ENCODE data around the gene DDX41.

The DDX41 gene

GRCh38 chr5:177502886-177503285 is 13.9 kb downstream of the DDX41 start:
- H3F3A ChIP-seq (ENCODE audit: low read depth): no peaks in the 10 kb centered on the region
- no peaks in the 10 kb centered on the region for H3K27me3 ChIP-seq (ENCODE audit: insufficient read depth, low read length, poor library complexity, severe bottlenecking)
- H4K20me1 ChIP-seq (ENCODE audit: insufficient read depth, low read length, poor library complexity, severe bottlenecking): no peaks in the 10 kb centered on the region
- no peak overlapping the region for H3K4me2 ChIP-seq (ENCODE audit: low read depth, low read length, poor library complexity, severe bottlenecking)
- no peaks in the 10 kb centered on the region for H3K9me2 ChIP-seq (replicated peaks; ENCODE audit: low read depth, low read length)
- H3K9ac ChIP-seq (ENCODE audit: low read depth, low read length, poor library complexity, severe bottlenecking): no peak overlapping the region
- H3K79me2 ChIP-seq (ENCODE audit: insufficient read depth, low read length): no peaks in the 10 kb centered on the region
- no peaks in the 10 kb centered on the region for H3K9me3 ChIP-seq (ENCODE audit: insufficient read depth, low read depth, low read length)
- no peak overlapping the region for H3K4me3 ChIP-seq (ENCODE audit: low read length, poor library complexity, severe bottlenecking)
- no peaks in the 10 kb centered on the region for H3K4me1 ChIP-seq (ENCODE audit: insufficient read depth, low read length, poor library complexity, severe bottlenecking)
- no peak overlapping the region for H2AFZ ChIP-seq (ENCODE audit: low read length)
- no peaks in the 10 kb centered on the region for H3K36me3 ChIP-seq (ENCODE audit: insufficient read depth, low read length)
- TF ChIP-seq EZH2phosphoT487 (IDR thresholded peaks at IDR 0.05; ENCODE audit: borderline replicate concordance): no peak
- TF ChIP-seq CTCF (conservative IDR thresholded peaks at IDR 0.05; ENCODE audit: low read length): no peak

- TF ChIP-seq EZH2phosphoT487 (IDR thresholded peaks at IDR 0.05; ENCODE audit: borderline replicate concordance): no peak
- TF ChIP-seq CTCF (conservative IDR thresholded peaks at IDR 0.05; ENCODE audit: low read length): no peak
- no peak overlapping the region for H2AFZ ChIP-seq (ENCODE audit: low read length)
- H3K9me2 ChIP-seq (replicated peaks; ENCODE audit: low read depth, low read length): no peaks in the 10 kb centered on the region
- H3K9ac ChIP-seq (ENCODE audit: low read depth, low read length, poor library complexity, severe bottlenecking): no peak overlapping the region
- no peak overlapping the region for H3K4me3 ChIP-seq (ENCODE audit: low read length, poor library complexity, severe bottlenecking)
- no peak overlapping the region for H3K4me2 ChIP-seq (ENCODE audit: low read depth, low read length, poor library complexity, severe bottlenecking)
- no peaks in the 10 kb centered on the region for H3K36me3 ChIP-seq (ENCODE audit: insufficient read depth, low read length)
- no peaks in the 10 kb centered on the region for H3F3A ChIP-seq (ENCODE audit: low read depth)
- no peaks in the 10 kb centered on the region for H4K20me1 ChIP-seq (ENCODE audit: insufficient read depth, low read length, poor library complexity, severe bottlenecking)
- H3K79me2 ChIP-seq (ENCODE audit: insufficient read depth, low read length): no peaks in the 10 kb centered on the region
- H3K4me1 ChIP-seq (ENCODE audit: insufficient read depth, low read length, poor library complexity, severe bottlenecking): no peaks in the 10 kb centered on the region
- H3K27me3 ChIP-seq (ENCODE audit: insufficient read depth, low read length, poor library complexity, severe bottlenecking): no peaks in the 10 kb centered on the region
- H3K9me3 ChIP-seq (ENCODE audit: insufficient read depth, low read depth, low read length): no peaks in the 10 kb centered on the region
These were observed 14.7 kb downstream of the DDX41 start for GRCh38 chr5:177501874-177502678.

- Histone ChIP-seq H3K79me2 (ENCODE audit: insufficient read depth, low read length) (peaks cover 8% of the 10 kb centered on the region; the same call in 1 of the 2 replicates), H3K4me3 (ENCODE audit: low read length, poor library complexity, severe bottlenecking) (no peak overlapping the region), H3K27me3 (ENCODE audit: insufficient read depth, low read length, poor library complexity, severe bottlenecking) (no peaks in the 10 kb centered on the region), H3K9ac (ENCODE audit: low read depth, low read length, poor library complexity, severe bottlenecking) (no peak overlapping the region), H3K9me2 (replicated peaks; ENCODE audit: low read depth, low read length) (no peaks in the 10 kb centered on the region), H2AFZ (ENCODE audit: low read length) (no peak overlapping the region), H3K4me1 (ENCODE audit: insufficient read depth, low read length, poor library complexity, severe bottlenecking) (no peaks in the 10 kb centered on the region), H3F3A (ENCODE audit: low read depth) (no peaks in the 10 kb centered on the region), H3K4me2 (ENCODE audit: low read depth, low read length, poor library complexity, severe bottlenecking) (no peak overlapping the region), H3K36me3 (ENCODE audit: insufficient read depth, low read length) (no peaks in the 10 kb centered on the region), H3K9me3 (ENCODE audit: insufficient read depth, low read depth, low read length) (no peaks in the 10 kb centered on the region), H4K20me1 (ENCODE audit: insufficient read depth, low read length, poor library complexity, severe bottlenecking) (no peaks in the 10 kb centered on the region)
- TF ChIP-seq EZH2phosphoT487 (IDR thresholded peaks at IDR 0.05; ENCODE audit: borderline replicate concordance) (no peak), CTCF (conservative IDR thresholded peaks at IDR 0.05; ENCODE audit: low read length) (peak; percentile 75)
These were observed 15.9 kb downstream of the DDX41 start for GRCh38 chr5:177500685-177501522.
